ENCODE results near the gene ACSS1.

ACSS1 gene

DNA sequence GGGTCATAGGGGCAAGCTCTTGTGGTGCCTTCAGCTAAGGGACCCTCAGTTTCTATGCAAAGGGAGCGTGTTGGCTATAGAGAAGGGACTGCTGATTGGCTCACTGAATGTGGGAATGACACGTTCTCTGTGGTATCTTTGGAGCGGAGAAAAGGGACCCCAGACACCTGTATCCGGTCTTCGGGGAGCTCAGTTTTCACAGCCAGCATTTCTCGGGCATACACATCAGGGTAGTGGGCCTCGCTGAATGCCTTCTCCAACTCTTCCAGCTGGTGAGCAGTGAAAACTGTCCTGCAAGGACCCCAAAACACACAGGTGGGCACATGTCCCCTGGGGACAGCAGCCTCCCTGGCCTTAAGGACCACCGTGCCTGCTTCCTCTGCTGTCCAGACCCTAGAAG, 20.7 kb upstream of the ACSS1 start:
- no peak for DNase-seq (ENCODE audit: low spot score)

DNA sequence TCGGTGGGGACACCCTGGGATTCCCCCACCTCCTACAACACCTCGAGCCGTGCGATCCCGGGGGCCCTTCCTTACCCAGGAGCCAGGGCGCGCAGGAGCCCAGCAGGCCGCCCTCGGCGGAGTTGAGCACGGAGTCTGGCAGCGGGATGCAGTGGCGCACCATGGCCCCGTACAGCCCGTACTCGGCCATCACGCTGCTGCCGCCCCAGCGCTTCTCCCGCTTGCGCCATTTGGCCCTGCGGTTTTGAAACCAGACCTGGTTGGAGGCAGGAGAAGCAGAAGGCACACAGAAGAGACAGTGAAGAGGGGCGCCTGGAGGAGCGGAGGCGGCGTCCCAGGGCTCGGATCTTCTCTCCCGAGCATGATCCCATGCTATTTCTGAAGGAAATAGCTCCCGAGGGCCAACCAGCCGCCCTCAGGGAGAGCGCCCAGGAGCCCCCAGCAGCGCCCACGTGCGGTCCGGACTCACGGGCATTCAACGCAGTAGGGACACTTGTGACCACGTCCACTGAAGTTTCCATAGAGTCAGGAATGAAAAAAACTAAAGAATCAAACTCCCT, 19.8 kb upstream of the ACSS1 start:
- peak; percentile 58 for DNase-seq (ENCODE audit: low spot score)

DNA sequence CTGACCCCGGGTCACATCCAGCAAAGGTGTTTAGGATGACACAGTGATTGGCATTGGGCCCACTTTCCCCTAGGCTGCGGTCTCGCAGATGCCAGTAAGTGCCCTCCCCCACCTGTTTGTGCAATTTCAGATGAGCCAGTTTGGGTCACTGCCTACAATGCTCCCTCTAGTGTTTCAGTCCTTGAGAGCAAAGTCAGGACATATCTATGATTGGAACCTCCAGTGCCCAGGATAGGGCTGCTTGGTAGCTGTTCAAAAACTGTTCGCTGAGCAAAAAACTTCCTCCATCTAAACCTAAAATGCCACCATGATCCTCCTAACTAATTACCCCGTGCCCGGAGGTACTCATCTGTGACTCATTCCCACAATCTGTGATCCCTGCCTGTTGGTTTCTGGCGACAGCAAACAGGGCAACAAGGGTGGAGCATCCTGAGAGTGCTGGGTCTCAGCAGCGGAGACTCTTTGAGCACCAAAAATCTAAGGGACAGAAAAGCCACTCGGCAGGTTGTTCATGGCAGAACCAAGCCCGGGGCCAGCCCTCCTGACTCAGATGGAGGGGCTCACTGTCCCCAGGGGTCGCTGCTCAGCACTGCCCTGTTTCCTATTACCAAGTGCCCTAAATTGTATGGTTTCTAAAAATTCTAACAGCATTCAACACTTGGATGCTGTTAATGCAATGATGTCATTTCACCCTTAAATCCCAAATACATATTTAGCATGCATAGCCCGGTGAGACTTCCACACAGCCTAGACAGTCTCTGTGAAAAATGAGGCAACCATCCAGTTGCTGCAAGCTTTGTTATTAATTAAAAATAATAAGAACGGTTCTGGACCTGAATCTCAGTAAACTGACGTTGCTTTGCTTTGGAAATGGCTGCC, 19.0 kb upstream of the ACSS1 start:
- DNase-seq (ENCODE audit: low spot score), result peak; percentile 65

DNA sequence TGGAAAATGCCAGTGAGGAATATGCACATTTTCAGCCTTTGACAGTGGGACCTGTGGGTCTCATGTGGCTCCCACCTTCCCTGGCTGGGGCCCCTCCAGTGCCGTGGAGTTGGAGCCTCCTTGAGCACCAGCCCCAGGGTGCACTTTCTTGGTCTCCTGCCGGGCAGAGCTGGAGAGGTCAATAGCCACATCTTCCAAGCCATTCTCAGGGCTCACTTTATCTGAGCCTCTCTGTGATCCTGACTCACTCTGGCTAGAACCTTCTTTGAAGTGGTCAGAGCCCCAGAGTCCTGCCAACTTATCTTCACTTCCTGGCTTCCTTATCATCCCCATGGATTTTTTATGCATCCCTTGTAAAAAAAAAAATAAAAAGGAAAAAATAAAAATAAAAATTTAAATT, 18.3 kb upstream of the ACSS1 start:
- DNase-seq (ENCODE audit: low spot score), result no peak

DNA sequence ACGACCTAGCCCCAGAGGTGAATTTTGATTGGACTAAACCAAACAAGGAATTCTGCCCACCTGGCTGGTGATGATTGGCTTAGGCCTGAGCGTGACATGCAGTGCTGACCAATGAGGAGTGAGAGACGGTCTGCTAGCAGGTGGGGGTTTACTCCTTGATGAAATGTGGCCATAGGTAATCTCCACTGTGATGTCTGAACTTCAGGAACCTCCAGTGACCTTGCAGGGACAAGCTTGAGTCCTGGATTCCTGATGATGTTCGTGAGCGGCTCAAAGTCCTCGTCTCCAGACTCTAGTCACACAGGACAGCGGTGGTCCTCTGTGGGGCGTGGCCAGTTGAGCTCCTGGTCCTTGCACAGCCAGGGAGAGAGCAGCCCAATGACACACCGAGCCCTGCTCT, 15.6 kb upstream of the ACSS1 start:
- DNase-seq (ENCODE audit: low spot score), result no peak

DNA sequence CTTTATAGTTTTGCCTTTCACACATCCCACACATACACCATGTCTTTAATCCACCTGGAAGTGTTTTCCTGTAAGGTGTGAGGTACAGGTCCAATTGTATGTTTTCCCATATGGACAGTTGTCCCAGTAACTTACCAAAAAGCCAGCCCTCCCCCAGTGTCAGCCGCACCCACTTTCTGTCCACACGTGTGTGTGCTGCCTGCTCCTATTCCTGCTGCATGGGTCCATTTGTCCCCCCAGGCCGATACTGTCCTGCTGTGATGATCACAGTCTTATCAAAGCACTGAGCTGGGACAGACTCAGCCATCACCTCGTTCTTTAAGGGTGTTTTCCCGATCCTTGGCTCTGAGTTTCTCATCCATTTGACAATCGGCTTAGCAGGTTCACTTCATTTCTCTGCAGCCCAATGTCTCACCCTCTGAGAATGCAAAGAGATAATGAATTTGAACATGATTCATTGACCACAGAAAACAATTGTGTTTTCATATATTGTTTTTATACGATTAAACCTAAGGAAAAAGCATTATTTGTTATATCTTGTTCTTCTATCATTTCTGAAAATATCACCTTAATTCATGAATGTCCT, 14.4 kb upstream of the ACSS1 start:
- DNase-seq (ENCODE audit: low spot score), result no peak

DNA sequence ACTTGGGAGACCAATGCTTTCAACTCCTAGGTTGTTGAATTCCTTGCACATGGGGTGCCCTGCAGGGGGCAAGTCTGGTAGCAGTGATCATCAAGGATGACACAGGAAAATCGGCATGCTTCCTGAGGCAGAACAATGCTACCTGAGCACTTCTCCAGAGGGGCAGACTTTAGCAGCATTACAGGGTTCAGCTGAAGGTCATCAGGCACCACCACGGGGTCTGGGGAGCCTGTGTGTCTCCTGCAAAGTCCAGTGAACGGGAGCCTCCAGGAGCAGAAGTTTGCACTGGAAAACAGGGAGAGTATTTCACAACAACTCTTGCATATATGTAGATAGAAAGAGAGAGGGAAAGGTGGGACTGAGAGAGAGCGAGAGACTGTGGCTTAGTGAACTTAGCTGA, 13.8 kb upstream of the ACSS1 start:
- no peak for DNase-seq (ENCODE audit: low spot score)

DNA sequence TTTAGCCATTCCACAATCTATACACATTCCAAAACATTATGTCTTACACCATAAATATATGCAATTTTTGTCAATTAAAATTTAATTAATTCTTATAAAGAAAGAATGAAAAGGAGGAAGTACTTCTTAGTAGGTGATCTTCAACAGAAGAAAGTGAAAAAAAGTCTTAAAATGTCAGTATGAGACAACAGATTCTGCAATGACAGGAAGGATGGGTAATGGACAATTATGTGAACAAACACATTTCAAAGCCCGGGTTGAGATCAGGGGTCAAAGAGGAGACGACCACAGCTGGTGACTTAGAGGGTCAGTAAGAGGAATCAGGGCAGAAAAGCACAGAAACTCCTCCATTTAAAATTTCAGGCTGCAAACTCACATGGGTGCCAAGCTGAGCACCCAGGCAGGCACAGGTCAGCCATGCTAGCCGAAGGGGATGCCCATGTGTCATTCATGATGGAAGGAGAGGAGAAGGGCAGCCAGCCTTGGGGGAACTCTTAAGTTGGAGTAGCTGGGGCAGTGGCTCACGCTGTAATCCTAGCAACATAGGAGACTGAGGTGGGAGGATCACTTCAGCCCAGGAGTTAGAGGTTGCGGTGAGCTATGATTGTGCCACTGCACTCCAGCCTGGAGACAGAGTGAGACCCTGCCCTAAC, 13.0 kb upstream of the ACSS1 start:
- no peak for DNase-seq (ENCODE audit: low spot score)

DNA sequence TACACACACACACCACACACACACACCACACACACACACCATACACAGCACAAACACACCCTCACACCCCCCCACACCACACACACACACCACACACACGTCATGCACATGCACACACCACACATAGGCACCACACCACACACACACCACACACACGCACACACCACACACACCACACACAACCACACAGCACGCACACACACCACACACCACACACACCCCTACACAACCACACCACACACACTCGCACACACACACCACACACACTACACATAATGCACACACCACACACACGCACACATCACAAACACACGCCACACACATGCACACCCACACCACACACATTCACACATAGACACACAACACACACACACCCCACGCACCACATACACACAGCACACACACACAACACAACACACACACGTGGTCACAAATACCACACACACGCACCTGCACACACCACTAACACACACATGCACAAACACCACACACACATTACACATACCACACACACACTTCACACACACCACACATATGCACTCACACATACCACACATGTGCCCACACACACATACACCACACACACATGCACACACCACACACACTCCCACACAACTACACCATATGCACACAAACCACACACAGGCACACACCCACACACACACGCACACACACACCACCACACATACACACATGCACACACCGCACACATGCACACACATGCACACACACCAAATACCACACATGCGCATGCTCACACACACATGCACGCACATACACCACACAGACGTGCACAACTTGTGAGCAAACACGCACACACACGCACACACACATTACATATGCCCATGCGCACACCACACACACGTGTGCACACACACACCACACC, 9.4 kb upstream of the ACSS1 start:
- no peak for DNase-seq (ENCODE audit: low spot score)

DNA sequence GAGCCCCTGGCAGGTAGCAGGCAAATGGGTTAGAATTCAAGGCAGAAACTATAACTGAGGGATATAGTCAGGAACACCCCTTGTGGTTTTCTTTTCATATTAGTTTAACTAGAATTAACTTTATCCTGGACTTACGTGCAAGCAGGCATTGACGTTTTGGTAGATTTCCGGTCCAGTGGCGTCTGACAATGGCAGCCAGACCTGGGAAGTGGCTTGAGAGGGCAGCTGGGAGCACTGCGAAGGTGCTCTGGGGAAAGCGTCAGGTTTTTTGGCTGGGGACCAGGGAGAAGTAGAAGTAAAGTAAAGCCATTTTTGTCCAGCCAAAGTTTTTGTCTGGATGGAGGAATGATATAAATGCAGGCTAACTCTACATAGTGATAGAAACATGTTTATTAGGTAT, 8.4 kb upstream of the ACSS1 start:
- no peak for DNase-seq (ENCODE audit: low spot score)

DNA sequence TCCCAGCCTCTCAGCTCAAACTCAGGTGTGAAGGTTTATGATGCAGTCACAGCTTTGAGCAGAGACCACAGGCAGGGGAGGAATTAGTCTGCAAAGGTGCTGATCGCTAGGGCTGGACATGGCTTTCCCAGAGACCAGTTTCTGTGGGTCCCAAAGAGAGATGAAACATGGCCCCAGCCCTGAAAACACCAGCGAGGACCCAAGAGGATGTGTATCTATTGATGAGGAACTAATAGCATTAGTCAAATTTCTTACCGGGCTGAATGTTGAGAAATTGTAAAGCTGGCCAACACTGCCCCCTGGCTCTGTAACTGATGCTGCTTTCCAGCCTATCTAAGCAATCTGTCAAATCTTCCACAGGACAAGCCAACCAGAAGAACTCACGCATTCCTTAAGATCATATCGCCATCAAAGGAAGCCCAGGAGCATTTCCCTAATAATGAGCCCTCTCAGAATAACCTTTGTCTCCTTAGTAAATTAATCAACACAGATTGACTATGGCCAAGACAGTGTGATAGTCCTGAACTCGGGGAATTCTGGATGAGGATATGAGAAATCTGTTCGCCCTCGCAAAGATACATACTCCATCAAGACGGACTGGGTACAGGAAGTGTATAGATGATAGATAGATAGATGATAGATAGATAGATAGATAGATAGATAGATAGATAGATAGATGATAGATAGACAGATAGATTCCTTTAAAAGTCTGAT, 7.8 kb upstream of the ACSS1 start:
- DNase-seq (ENCODE audit: low spot score), result peak; percentile 84

DNA sequence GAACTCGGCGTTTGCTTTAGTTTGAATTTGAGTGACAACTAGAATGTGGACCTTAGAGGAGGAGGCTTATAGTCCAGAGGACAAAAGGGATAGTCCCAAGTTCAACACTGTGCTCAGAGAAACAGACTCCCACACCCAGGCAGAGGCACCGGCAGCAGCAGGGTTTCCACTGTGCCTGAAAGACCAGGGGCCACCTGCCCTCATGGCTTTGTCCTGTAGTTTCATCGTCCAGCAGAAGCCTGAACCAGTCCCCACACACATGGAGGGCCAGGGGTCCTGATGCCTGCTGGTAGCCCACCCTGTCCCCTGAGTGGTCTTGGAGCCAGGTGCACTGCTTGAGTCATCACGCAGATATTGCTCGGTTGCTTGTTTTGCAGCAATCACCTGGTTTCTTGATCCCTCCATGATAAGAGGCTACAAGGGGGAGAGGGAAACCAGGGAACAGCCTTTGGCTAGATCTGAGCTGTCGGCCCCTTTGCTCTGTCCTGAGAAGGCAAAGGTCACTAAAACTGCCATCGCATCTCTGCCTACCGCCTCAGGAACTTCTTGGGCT, 7.2 kb upstream of the ACSS1 start:
- DNase-seq (ENCODE audit: low spot score), result no peak

DNA sequence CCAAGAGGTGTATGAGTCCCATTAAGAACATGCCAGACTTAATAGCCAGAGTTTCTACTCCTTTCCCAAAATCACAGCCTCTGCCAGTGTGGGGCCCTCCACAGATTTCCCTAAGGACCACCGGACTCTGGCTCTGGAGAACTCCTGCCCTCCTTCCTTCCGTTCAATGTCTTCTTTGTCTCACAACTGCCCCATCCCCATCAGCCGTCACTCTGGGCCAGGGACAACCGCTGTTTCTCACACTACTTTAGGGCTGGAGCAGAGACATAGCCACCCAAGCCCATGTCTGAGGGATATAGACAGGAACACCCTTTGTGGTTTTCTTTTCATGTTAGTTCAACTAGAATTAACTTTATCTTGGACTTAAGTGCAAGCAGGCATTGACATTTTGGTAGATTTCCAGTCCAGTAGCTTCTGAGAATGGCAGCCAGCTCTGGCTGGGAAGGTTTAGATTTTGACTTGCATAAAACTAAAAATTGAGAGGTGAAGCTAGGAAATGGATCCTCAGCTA, 6.7 kb upstream of the ACSS1 start:
- DNase-seq (ENCODE audit: low spot score), result no peak

DNA sequence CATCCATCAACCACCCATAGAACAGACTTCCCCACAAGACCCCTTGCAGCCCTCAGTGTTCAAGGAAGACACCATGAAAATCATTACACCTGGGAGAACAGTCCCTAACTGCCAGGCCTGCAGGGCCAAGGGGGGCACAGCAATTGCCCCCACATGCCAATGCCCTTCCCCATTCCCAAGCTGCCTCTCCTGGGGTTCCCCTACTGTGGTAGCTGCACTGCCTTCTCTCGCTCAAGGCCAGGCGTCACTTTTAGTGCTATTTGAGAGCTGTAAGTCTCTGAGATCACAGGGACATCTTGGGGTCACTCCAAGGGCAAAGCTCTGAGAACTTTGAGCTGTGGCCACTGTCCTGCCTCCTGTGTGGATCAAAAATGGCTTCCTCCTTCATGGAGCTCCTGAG, 6.0 kb upstream of the ACSS1 start:
- DNase-seq (ENCODE audit: low spot score), result no peak

DNA sequence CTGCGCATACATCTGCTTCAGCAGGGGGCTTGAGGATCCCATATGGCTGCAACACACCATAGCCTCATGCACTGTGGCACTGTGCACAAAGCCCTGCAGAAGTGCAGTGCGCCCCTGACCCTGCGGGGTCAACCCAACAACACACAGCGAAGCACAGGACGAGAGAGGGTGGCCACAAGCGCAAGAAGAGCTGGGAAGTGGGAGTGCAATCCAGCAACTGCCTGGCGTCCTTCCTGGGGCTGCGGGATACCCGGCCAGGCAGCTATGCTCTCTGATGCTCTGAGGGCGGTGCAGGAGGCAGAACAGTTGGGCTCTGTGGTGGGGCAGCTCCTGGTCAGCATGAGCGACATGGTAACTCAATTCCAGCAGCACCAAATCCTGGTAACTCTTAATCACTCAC, 5.6 kb upstream of the ACSS1 start:
- no peak for DNase-seq (ENCODE audit: low spot score)

DNA sequence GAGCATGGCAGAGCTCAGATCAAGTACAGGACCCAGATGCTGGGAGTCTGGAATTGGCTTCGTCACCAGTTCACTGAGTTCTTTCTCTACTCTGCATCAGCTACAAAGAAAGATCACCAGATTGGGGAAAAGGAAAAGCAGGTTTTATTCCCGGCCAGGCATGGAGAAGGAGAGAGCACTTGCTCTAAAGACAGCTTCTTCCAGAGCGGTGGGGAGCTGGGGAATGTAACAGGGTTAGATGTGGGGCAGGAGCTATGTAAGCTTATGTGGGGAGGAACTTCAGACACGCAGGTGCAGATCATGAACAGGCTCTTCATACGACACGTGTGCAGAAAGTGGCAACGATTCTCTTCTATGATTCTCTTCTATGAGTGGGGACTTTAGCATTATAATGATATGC, 4.9 kb upstream of the ACSS1 start:
- DNase-seq (ENCODE audit: low spot score), result no peak

DNA sequence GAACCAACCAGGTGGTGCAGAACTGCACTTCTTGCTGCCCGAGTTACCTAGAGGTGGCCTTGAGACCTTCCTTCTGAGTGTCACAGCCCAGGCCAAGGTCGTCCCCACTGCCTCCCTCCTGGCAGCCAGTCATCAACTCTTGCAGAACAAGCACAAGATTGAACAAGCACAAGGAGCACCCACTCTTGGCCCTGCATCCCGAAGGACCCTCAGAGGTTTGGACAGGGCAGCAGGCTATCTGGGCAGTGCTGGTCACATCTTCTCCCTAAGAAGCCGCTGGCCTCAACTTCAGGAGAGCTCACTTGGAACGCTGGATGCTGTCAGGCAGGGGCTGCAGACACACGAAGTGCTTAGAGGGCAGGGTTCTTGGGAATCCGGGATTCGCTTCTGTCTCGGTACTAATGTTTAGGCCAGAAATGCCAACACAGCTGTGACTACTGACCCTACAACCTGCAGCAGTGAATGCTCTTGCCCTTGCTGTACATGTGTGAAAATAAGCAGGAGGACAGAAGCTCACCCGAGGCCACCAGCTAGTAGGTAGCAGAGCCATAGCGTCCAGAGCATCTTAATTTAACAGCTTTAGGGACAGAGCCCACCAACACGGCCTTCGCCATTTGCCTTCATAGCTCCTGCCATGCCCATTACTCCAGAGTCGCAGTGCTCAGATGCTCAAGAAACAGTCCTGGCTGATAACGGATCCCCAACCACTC, 4.0 kb upstream of the ACSS1 start:
- no peak for DNase-seq (ENCODE audit: low spot score)

DNA sequence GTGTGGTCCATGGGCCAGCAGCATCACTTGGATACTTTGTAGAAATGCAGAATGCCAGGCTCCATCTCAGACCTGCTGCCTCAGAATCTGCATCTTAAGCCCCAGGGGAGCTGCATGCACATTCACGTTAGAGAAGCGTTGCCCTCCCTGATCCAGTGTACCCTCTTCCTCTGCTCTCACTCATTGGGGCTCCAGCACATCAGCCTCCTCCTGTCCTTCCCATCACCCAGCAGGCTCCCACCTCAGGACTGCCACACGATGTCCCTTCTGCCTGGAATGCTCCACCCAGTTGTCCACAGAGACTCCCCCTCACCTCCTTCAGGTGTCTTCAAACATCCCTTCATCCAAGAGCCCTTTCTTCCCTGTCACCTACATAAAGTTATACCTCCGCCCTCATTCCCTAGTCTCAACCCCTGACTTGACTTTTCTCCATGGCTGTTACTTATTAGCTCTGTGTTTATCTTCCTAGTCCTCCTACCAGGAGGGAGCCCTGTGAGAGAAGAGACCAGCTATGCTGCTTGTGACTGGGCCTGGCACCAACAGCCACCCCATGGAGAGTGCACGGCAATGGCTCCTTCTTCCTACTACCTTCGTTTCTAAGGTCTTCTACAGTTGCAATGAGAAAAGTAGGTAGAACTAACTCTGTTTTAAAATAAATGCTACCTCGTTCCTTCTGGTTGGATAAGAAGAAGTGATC, 3.3 kb upstream of the ACSS1 start:
- no peak for DNase-seq (ENCODE audit: low spot score)

DNA sequence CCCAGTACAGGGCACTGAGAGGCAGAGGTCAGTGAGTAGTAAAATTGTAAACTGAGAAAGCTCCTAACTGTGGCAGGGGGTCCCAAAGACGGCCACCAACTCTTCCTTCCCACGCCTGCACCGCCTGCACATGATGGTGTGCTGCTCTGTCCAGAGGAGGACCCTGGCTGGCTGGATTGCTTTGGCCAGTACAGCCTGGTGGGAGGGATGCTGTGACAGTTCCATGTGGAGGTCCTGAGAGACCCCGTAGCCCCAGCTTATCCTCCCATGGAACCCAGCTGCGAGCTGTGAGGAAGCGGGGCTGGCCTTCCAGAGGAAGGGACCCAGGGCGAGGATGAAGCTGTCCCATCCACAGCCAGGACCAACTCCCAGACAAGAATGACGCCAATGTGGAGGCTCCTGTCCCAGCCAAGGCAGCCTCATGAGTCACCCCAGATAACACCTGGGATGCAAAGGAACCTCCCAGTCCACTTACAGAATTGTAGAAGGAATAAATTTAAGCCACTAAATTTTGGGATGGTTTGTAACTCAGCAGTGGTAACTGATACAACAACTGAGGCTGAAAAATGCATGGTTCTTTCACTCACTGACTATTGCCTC, 2.0 kb upstream of the ACSS1 start:
- DNase-seq (ENCODE audit: low spot score), result no peak

All from Ammon's horn (tissue), 1 donor.